ENCODE results near the gene GALNT7. TPM values are rescaled to one million over a fixed set of nuclear protein-coding genes. Genes with fewer than 3 reads are reported as not detected.

Gene GALNT7
- polyA plus RNA-seq, 1 of the 3 experiments (the other 2 are of a cell fraction), result 14.8 TPM

GRCh38 chr4:173185847-173186510, 17.4 kb downstream of the GALNT7 start:
- Histone ChIP-seq H3K4me1 (ENCODE audit: control insufficient read depth in 1 of 2, insufficient read depth in 2 of 2, low read depth in 1 of 2, low read length in 1 of 2) (peaks cover 0 to 30% of the 10 kb centered on the region in 2 experiments; a peak in 2 of 4 replicates), H2AFZ (ENCODE audit: low read depth) (no peak overlapping the region), H4K20me1 (ENCODE audit: insufficient read depth) (no peaks in the 10 kb centered on the region), H3K4me2 (no peak overlapping the region), H3K36me3 (replicated peaks in 1 of 2; ENCODE audit: control insufficient read depth in 1 of 2, insufficient read depth in 2 of 2, low read length in 1 of 2) (no peaks in the 10 kb centered on the region), H3K79me2 (ENCODE audit: insufficient read depth) (peaks cover 43% of the 10 kb centered on the region), H3K27me3 (ENCODE audit: insufficient read depth) (no peaks in the 10 kb centered on the region), H3F3A (replicated peaks; ENCODE audit: insufficient read depth) (peaks cover 23% of the 10 kb centered on the region), H3K9me3 (no peaks in the 10 kb centered on the region), H3K4me3 (ENCODE audit: low read depth in 2 of 2, low read length in 1 of 2) (no peak overlapping the region), H3K9me2 (no peaks in the 10 kb centered on the region), H3K27ac (ENCODE audit: low read depth in 2 of 2, low read length in 1 of 2) (no peak overlapping the region), H3K9ac (no peak overlapping the region)
- 90% methylated on average over 5 of the region's 5 CpGs for WGBS (ENCODE audit: low lambda C conversion rate)
- ChIA-PET CTCF (interaction anchor here (0.7 to 1.3 kb wide), 5 partner anchors 9 to 173 kb away, joined by 3 to 4 read pairs (median 4); no protein-coding TSS in a partner anchor), POLR2A (no interaction called here)
- TF ChIP-seq MAX (IDR thresholded peaks at IDR 0.05; ENCODE audit: low read depth) (no peak), FOSL2 (IDR thresholded peaks at IDR 0.05; ENCODE audit: borderline replicate concordance, low read depth) (no peak), RAD21 (IDR thresholded peaks at IDR 0.05; ENCODE audit: low read length) (no peak), GATA2 (CRISPR knock-in tag; IDR thresholded peaks at IDR 0.05) (no peak), SIN3A (IDR thresholded peaks at IDR 0.05; ENCODE audit: borderline replicate concordance, low read depth, low read length) (no peak), USF1 (IDR thresholded peaks at IDR 0.05; ENCODE audit: borderline replicate concordance, low read depth) (no peak), TAF1 (IDR thresholded peaks at IDR 0.05; ENCODE audit: borderline replicate concordance, low read depth, low read length) (no peak), FOXM1 (IDR thresholded peaks at IDR 0.05; ENCODE audit: low read depth) (no peak), EP300 (IDR thresholded peaks at IDR 0.05; ENCODE audit: borderline replicate concordance in 1 of 2, low read depth in 1 of 2, low read length in 1 of 2) (no peak), RCOR1 (IDR thresholded peaks at IDR 0.05; ENCODE audit: low read length) (no peak), JUND (IDR thresholded peaks at IDR 0.05) (no peak), ELF1 (IDR thresholded peaks at IDR 0.05) (no peak), FOXJ3 (CRISPR knock-in tag; IDR thresholded peaks at IDR 0.05) (no peak), IRF3 (IDR thresholded peaks at IDR 0.05; ENCODE audit: low read depth, low read length) (no peak), NRF1 (IDR thresholded peaks at IDR 0.05; ENCODE audit: low read depth, low read length) (no peak), EZH2phosphoT487 (IDR thresholded peaks at IDR 0.05; ENCODE audit: borderline replicate concordance, low read depth) (no peak), ZBTB33 (IDR thresholded peaks at IDR 0.05; ENCODE audit: borderline replicate concordance, low read depth) (no peak), POLR2AphosphoS5 (IDR thresholded peaks at IDR 0.05; ENCODE audit: low read depth, low read length) (no peak), MEF2A (IDR thresholded peaks at IDR 0.05; ENCODE audit: borderline replicate concordance, low read depth) (no peak)
- DNase-seq, result no peak
